Lung (tissue), 12 donors: ENCODE results near the gene SGCA. TPM values are rescaled to one million over a fixed set of nuclear protein-coding genes. Genes with fewer than 3 reads are reported as not detected.

Source experiments
- ATAC-seq: fragments of 200-7000 bp; cut with Tn5 transposase; one replicate; pipeline ENCODE4 v1.9.1; 2020; ENCODE audit warnings: moderate number of reproducible peaks; ENCODE audit not compliant: insufficient read depth, low FRiP score
- DNase-seq, 3 donors: peaks; one replicate each; pipeline ENCODE4 v3.0.0-alpha.2; 2013 to 2017
- H3K27ac ChIP-seq, 2 donors: one replicate each; pipeline ENCODE4 v1.5.1; 2013; ENCODE audit warnings: mild to moderate bottlenecking in 2 of 2, moderate library complexity in 2 of 2, control low read depth in 1 of 2, inconsistent platforms in 1 of 2, low read depth in 1 of 2, low read length in 1 of 2
- H3K27me3 ChIP-seq, 3 donors: one replicate each; pipeline ENCODE4 v1.5.1; 2013; ENCODE audit warnings: low read length in 2 of 3; ENCODE audit not compliant: control insufficient read depth in 3 of 3, insufficient read depth in 3 of 3
- H3K36me3 ChIP-seq, 4 donors: one replicate each; pipeline ENCODE4 v1.5.1; 2013; ENCODE audit warnings: low read length in 4 of 4, mild to moderate bottlenecking in 1 of 4, moderate library complexity in 1 of 4; ENCODE audit not compliant: control insufficient read depth in 4 of 4, insufficient read depth in 4 of 4
- H3K4me1 ChIP-seq, 5 donors: one replicate each; pipeline ENCODE4 v1.5.1; 2013; ENCODE audit warnings: low read length in 5 of 5, mild to moderate bottlenecking in 2 of 5, moderate library complexity in 1 of 5; ENCODE audit not compliant: control insufficient read depth in 5 of 5, insufficient read depth in 5 of 5
- H3K4me3 ChIP-seq: one replicate; pipeline ENCODE4 v1.5.1; 2013; ENCODE audit warnings: mild to moderate bottlenecking, control low read depth, moderate library complexity
- H3K9ac ChIP-seq, 2 donors: one replicate each; pipeline ENCODE4 v1.5.1; 2013; ENCODE audit warnings: low read length in 2 of 2, control low read depth in 1 of 2; ENCODE audit not compliant: insufficient read depth in 1 of 2
- H3K9me3 ChIP-seq, 4 donors: one replicate each; pipeline ENCODE4 v1.5.1; 2013; ENCODE audit warnings: low read length in 3 of 4, mild to moderate bottlenecking in 1 of 4, moderate library complexity in 1 of 4; ENCODE audit not compliant: control insufficient read depth in 4 of 4, insufficient read depth in 3 of 4
- WGBS, 2 donors: extraction: QIAGEN DNeasy Blood & Tissue Kit; methylation state at CpG; one replicate each; pipeline ENCODE4 v1.1.7; 2013; 5-methylcytosine and 5-hydroxymethylcytosine counted together
- polyA plus RNA-seq, 2 donors: library from polyadenylated mRNA; stranded (reverse); fragments of 200-250 nt; gene quantifications; one replicate each; pipeline ENCODE4 v1.2.1, GENCODE V29; 2013
- total RNA-seq, 2 donors: library from RNA; depleted of rRNA in 1 of 2; stranded (reverse); fragments of >200 nt in 1 of 2; gene quantifications; one replicate each; pipeline ENCODE4 v1.2.1, GENCODE V29; 2014 to 2021
- TF ChIP-seq, protein P1 (sequence below): IDR thresholded peaks from 2 replicates; pipeline ENCODE4 v1.5.1; 2012; ENCODE audit warnings: mild to moderate bottlenecking; ENCODE audit errors: control extremely low read depth, extremely low read depth
- donor health status: control.
- donor health status: control.
- donor health status: Bipolar disorder and iron deficiency.
- donor health status: healthy.
- donor health status: DM: yes; HTN: yes; CAD: no.

The SGCA gene
- total and polyA plus RNA-seq, 4 donors: 5.0 to 19.4 (median 14.0) TPM

DNA sequence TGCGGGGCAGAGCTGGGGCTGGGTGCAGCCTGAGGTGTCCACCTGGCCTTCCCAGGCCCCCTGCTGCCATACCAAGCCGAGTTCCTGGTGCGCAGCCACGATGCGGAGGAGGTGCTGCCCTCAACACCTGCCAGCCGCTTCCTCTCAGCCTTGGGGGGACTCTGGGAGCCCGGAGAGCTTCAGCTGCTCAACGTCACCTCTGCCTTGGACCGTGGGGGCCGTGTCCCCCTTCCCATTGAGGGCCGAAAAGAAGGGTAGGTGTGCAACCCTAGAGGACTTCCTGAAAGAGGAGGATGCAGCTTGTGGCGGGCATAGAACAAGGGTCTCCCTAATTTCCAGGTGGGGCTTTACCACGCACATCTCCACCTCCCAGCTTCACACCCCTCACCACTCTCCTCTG is 2.5 kb downstream of the SGCA start:
- no peaks in the 10 kb centered on the region for H3K9me3 ChIP-seq
- no peak for ATAC-seq
- H3K27me3 ChIP-seq: no peaks in the 10 kb centered on the region
- H3K27ac ChIP-seq: no peak overlapping the region
- H3K4me3 ChIP-seq: no peak overlapping the region
- TF ChIP-seq, protein P1, sequence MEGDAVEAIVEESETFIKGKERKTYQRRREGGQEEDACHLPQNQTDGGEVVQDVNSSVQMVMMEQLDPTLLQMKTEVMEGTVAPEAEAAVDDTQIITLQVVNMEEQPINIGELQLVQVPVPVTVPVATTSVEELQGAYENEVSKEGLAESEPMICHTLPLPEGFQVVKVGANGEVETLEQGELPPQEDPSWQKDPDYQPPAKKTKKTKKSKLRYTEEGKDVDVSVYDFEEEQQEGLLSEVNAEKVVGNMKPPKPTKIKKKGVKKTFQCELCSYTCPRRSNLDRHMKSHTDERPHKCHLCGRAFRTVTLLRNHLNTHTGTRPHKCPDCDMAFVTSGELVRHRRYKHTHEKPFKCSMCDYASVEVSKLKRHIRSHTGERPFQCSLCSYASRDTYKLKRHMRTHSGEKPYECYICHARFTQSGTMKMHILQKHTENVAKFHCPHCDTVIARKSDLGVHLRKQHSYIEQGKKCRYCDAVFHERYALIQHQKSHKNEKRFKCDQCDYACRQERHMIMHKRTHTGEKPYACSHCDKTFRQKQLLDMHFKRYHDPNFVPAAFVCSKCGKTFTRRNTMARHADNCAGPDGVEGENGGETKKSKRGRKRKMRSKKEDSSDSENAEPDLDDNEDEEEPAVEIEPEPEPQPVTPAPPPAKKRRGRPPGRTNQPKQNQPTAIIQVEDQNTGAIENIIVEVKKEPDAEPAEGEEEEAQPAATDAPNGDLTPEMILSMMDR: no peak
- WGBS, 2 donors: 77 to 78% methylated on average over 13 of the region's 13 CpGs
- no peak overlapping the region for H3K9ac ChIP-seq
- H3K36me3 ChIP-seq: no peaks in the 10 kb centered on the region
- no peak for DNase-seq
- H3K4me1 ChIP-seq: peaks cover 0 to 7% (median 3%) of the 10 kb centered on the region in 5 donors

DNA sequence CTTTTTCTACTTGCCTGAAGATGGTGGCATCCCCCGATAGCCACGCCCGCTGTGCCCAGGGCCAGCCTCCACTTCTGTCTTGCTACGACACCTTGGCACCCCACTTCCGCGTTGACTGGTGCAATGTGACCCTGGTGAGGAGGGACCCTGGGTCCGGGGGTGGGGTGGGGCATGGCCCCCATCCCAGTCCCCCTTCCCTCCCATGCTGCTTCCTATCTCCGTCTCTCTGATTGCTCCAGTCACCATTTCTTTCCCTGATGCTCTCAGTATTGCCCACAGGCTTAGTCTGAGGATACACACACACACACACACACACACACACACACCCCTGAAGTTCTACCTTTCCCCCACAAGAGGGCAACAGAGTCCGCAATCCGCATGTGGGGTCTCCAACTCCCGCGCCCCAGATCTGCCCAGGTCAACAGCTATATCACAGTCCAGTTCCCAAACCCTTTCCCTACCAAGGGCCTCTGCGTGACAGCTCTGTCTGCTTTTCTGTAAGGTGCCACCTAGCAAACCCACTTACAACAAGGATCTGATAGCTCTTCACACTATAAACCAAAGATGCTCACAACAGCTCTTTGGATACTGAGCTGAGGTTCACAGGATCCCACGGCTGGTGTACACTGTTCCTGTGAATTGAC is 3.4 kb downstream of the SGCA start:
- WGBS, 2 donors: 26 to 32% methylated on average over 14 of the region's 14 CpGs

DNA sequence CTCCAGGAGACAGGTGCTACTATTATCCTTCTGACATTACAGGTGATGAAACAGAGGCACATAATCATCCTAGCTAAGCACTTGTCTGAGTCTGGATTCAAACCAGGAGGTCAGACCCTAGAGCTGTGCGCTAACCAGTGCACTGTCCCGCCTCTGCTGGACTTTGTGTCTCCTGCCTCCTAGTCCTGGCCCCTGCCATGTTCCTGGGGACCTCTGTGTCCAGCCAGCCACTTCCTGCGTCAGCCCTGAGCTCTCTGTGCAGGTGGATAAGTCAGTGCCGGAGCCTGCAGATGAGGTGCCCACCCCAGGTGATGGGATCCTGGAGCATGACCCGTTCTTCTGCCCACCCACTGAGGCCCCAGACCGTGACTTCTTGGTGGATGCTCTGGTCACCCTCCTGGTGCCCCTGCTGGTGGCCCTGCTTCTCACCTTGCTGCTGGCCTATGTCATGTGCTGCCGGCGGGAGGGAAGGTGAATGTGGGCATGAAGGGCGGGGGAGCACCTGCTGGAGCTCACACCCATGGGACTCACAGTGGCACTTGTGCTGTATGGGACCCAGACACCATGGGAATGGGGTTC is 4.2 kb downstream of the SGCA start:
- no peak overlapping the region for H3K4me3 ChIP-seq
- no peak overlapping the region for H3K9ac ChIP-seq
- no peaks in the 10 kb centered on the region for H3K9me3 ChIP-seq
- TF ChIP-seq, protein P1: no peak
- 92 to 93% methylated on average over 9 of the region's 9 CpGs for WGBS, 2 donors
- DNase-seq: no peak
- peak overlapping the region in 1 of 2 donors; percentile 2 for H3K27ac ChIP-seq
- no peaks in the 10 kb centered on the region for H3K27me3 ChIP-seq
- no peaks in the 10 kb centered on the region for H3K36me3 ChIP-seq
- no peak for ATAC-seq
- peaks cover 0 to 12% (median 3%) of the 10 kb centered on the region in 5 donors for H3K4me1 ChIP-seq

More for the DNA sequence above, 3.4 kb downstream of the SGCA start:
- ATAC-seq (peak; percentile 66), DNase-seq (peak; percentile 80 to 84 (median 81))
- no peaks in the 10 kb centered on the region for H3K9me3 ChIP-seq
- no peak overlapping the region for H3K9ac ChIP-seq
- H3K27me3 ChIP-seq: no peaks in the 10 kb centered on the region
- peaks cover 0 to 12% (median 3%) of the 10 kb centered on the region in 5 donors for H3K4me1 ChIP-seq
- H3K36me3 ChIP-seq: no peaks in the 10 kb centered on the region
- TF ChIP-seq, protein P1: peak; percentile 66
- peak overlapping the region in 1 of 2 donors; percentile 2 for H3K27ac ChIP-seq
- H3K4me3 ChIP-seq: no peak overlapping the region
